Measurements from ENCODE around the gene MOB2. TPM values are rescaled to one million over a fixed set of nuclear protein-coding genes. Genes with fewer than 3 reads are reported as not detected.

The MOB2 gene
- total RNA-seq, 1 donor from 2014 or later, result 23.3 TPM

DNA sequence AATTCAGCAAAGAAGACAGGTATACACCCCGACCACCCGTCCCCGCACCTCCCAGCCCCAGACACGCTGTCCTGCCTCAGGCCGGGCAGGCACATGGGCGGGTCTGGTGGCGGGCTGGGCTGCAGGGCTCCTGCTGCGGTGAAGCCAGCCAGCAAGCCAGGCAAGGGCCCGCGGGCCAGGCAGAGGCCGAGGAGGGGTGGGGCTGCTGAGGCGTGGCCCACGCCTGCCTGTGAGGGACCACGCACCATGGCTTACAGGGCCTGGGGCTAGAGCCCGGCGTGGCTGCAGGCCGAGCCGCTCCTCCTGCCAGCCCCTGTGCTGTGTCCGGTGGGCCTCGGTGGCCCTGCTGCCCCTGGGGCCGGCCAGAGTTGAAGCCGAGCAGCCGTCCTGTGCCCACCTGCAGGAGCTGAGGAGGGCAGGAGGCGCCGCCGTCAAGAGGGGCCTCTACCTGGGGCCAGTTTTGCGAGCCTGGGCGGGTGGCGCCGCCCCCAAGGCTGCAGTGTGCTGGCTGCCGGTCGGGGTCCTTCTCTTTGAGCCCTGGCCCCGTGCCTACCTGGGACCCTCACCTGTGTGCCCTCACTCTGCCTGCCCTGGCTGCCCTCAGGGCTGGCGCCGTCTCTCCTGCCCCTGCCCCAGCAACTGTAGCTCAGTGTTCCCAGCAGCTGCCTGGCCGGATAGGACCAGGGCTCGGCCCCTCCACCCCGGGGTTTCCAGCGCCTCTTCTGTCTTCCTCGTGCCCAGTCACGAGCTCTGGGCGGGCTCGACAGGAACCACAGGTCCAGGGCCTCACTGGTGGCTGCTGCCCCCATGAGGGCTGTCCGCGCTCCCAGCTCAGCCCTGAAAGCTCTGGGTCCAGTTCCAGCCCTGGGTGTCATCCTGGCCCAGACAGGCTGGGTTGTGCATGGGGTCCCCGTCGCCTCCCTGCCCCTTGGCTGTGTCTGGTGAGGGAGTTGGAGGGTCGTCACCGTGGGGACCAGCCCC, 38.4 kb downstream of the MOB2 start:
- H3K27ac Mint-ChIP-seq, result no peak overlapping the region

DNA sequence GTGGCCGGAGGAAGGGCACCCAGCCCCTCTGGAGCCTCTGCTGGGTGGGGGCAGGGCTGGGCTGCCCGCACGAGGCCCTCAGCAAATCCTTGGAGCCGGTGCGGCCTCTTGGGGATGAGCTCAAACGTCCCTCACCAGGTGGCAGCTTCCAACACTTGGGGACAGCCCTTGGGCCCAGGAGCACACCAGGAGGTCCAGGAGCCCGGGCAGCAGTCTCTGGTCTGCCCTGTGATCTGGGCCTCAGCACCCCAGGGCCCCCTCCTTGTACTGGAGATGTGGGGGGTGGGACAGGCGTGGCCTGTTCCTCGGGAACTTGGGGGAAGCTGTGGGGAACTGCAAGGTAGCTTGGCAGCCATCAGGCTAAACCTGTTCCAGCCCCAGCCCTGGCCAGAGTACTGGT, 40.0 kb downstream of the MOB2 start:
- intact Hi-C loops (cut with micrococcal nuclease), result no loop called here
- Mint-ChIP-seq H3K4me1 (ENCODE audit: low read depth) (no peaks in the 10 kb centered on the region), H3K27me3 (ENCODE audit: low read depth) (no peaks in the 10 kb centered on the region), H3K36me3 (ENCODE audit: low read depth) (no peaks in the 10 kb centered on the region), H3K9me3 (no peaks in the 10 kb centered on the region), H3K27ac (no peak overlapping the region), H3K4me3 (ENCODE audit: low read depth) (no peak overlapping the region)
- DNase-seq (ENCODE audit: low spot score), result no peak

More for the DNA sequence above, 38.4 kb downstream of the MOB2 start:
- Mint-ChIP-seq H3K27me3 (ENCODE audit: low read depth) (no peaks in the 10 kb centered on the region), H3K36me3 (ENCODE audit: low read depth) (no peaks in the 10 kb centered on the region), H3K4me3 (ENCODE audit: low read depth) (no peak overlapping the region), H3K9me3 (no peaks in the 10 kb centered on the region), H3K4me1 (ENCODE audit: low read depth) (no peaks in the 10 kb centered on the region)
- DNase-seq (ENCODE audit: low spot score), result no peak
- intact Hi-C loops (cut with micrococcal nuclease), result no loop called here

DNA sequence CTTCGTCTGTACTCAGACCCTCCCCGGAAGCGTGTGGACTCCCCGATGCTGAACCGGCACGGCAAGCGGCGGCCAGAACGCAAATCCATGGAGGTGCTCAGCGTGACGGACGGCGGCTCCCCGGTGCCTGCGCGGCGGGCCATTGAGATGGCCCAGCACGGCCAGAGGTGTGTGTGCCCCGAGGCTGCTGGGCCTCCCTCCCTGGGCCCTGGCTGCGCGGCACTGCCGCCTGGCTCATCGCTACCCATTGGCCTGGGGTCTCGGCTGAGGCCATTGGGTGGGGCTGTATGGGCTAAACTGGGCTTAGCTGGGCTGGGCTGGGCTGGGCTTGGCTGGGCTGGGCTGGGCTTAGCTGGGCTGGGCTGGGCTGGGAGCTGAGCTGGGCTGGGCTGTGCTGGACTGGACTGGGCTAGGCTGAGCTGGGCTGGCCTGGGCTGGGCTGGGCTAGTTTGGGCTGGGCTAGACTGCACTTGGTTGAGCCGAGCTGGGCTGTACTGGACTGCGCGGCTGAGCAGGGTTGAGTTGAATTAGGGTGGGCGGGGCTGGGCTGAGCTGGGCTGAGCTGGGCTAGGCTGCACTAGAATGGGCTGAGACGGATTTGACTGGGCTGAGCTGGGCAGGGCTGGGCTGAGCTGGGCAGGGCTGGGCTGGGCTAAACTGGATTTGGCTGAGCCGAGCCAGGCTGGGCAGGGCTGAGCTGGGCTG, 40.7 kb downstream of the MOB2 start:
- Mint-ChIP-seq H3K4me3 (ENCODE audit: low read depth) (no peak overlapping the region), H3K9me3 (no peaks in the 10 kb centered on the region), H3K36me3 (ENCODE audit: low read depth) (no peaks in the 10 kb centered on the region), H3K27me3 (ENCODE audit: low read depth) (no peaks in the 10 kb centered on the region), H3K4me1 (ENCODE audit: low read depth) (no peaks in the 10 kb centered on the region), H3K27ac (no peak overlapping the region)
- DNase-seq (ENCODE audit: low spot score), result no peak
- intact Hi-C loops (cut with micrococcal nuclease), result no loop called here

DNA sequence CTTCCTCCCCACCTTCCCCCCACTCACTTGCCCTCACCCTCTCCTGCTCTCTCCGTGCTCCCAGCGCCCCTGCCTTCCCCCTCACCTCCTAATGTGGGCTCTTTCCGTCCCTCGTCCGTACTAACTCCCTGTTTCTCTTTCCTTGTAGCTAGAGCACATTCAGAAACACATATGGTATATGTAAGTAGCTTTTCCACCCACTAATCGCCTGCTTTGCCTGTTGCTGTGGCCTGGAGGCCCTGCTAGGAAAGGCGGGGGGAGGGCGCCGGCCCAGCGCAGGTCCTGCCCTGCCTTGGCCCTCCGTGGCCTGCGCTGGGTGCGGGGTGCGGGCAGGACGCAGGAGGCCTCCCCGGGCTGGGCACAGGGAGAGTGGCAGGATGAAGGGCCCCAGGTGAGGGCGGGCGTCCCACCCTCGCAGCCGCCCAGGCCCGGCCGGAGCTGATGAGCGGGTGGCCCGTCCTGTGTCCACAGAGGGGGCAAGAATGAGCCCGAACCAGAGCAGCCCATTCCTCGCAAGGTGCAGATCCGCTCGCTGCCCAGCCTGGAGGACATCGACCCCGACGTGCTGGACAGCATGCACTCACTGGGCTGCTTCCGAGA, 41.7 kb downstream of the MOB2 start:
- Mint-ChIP-seq H3K27me3 (ENCODE audit: low read depth) (no peaks in the 10 kb centered on the region), H3K4me3 (ENCODE audit: low read depth) (no peak overlapping the region), H3K36me3 (ENCODE audit: low read depth) (no peaks in the 10 kb centered on the region), H3K27ac (no peak overlapping the region), H3K4me1 (ENCODE audit: low read depth) (no peaks in the 10 kb centered on the region), H3K9me3 (no peaks in the 10 kb centered on the region)
- no peak for DNase-seq (ENCODE audit: low spot score)
- intact Hi-C loops (cut with micrococcal nuclease), result no loop called here

DNA sequence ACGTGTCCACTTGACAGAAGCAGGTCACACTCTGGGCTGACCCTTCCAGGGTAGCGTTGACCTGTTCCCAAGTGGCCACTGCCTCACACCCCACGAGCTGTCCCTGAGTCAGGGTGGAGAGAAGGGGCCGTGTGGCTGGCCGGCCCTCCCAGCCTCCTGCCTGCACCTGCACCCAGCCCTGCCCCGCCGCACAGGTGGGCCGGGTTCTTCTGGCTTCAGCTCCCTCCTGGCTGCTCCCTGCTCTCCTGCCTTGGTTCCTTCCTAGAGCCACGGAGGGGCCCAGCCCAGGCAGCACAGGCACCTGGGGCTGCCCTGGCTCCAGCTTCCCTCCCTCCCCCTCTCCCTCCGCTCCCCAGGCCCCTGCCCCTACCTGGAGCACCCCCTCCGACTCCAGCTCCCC, 42.3 kb downstream of the MOB2 start:
- Mint-ChIP-seq H3K9me3 (no peaks in the 10 kb centered on the region), H3K27ac (no peak overlapping the region), H3K4me1 (ENCODE audit: low read depth) (no peaks in the 10 kb centered on the region), H3K36me3 (ENCODE audit: low read depth) (no peaks in the 10 kb centered on the region), H3K27me3 (ENCODE audit: low read depth) (no peaks in the 10 kb centered on the region), H3K4me3 (ENCODE audit: low read depth) (no peak overlapping the region)
- DNase-seq (ENCODE audit: low spot score), result no peak
- intact Hi-C loops (cut with micrococcal nuclease), result no loop called here

DNA sequence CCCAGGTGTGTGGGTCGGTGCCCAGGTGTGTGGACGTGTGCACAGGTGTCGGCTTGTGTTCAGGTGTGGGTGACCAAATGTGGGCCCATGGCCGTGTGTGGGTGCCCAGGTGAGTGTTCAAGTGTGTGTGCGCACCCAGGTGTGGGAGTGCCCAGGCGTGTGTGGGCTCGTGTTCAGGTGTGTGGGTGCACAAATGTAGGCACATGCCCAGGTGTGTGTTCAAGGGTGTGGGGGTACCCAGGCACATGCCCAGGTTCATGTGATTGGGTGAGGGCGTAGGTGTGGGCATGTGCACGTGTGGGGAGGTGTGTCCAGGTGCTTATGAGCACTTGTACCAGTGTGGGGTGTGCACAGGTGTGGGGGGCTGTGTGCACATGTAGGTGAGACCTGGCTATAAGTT, 42.8 kb downstream of the MOB2 start:
- no peaks in the 10 kb centered on the region for H3K27me3 Mint-ChIP-seq (ENCODE audit: low read depth)
- H3K4me3 Mint-ChIP-seq (ENCODE audit: low read depth), result no peak overlapping the region
- no peaks in the 10 kb centered on the region for H3K4me1 Mint-ChIP-seq (ENCODE audit: low read depth)

DNA sequence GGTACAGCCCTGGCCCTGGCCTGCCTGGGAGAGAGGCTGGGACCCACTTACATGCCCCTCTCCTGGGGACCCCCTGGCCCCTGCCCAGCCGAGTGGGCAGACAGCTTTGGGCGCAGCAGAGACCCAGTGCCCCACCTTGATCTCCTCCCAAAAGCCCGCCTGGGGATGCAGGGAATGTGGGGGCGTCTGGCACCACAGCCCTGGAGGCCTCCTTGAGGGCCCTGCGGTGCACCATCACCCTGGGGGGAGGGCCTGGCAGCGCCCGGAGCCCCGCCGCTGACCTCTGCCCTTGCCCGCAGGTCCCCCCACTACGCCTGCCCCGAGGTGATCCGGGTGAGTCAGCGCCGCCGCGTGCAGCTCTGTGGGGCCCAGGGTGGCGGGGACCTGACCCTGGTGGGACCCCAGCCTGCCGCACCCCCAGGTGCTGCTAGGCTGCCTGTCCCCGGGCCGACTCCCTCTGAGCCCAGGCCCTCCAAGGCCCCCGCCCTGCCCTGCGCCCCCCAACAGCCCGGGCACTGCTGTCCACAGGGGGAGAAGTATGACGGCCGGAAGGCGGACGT, 43.7 kb downstream of the MOB2 start:
- intact Hi-C loops (cut with micrococcal nuclease), result no loop called here
- no peaks in the 10 kb centered on the region for H3K9me3 Mint-ChIP-seq
- H3K4me3 Mint-ChIP-seq (ENCODE audit: low read depth), result no peak overlapping the region
- no peak overlapping the region for H3K27ac Mint-ChIP-seq
- no peaks in the 10 kb centered on the region for H3K4me1 Mint-ChIP-seq (ENCODE audit: low read depth)
- H3K36me3 Mint-ChIP-seq (ENCODE audit: low read depth), result no peaks in the 10 kb centered on the region
- H3K27me3 Mint-ChIP-seq (ENCODE audit: low read depth), result no peaks in the 10 kb centered on the region
- DNase-seq (ENCODE audit: low spot score), result no peak

More for the DNA sequence above, 42.8 kb downstream of the MOB2 start:
- Mint-ChIP-seq H3K36me3 (ENCODE audit: low read depth) (no peaks in the 10 kb centered on the region), H3K27ac (no peak overlapping the region), H3K9me3 (no peaks in the 10 kb centered on the region)
- DNase-seq (ENCODE audit: low spot score), result no peak
- intact Hi-C loops (cut with micrococcal nuclease), result no loop called here

DNA sequence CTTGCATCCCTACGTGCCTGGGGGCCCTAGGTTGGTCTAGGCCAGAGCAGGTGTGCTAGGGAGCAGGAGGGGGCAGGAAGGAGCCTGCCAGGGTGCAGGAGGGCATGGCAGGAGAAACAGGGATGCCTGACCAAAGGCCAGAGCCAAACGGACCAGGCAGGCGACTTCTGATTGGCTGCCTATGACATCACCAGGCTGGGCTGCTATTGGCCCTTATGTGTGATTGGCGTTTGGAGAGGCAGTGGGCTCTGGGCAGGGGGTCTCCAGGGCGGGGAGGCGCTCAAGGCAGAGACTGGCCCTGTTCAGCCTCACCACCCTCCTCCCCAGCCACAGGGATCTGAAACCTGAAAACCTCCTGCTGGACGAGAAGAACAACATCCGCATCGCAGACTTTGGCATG, 44.4 kb downstream of the MOB2 start:
- intact Hi-C loops (cut with micrococcal nuclease), result no loop called here

DNA sequence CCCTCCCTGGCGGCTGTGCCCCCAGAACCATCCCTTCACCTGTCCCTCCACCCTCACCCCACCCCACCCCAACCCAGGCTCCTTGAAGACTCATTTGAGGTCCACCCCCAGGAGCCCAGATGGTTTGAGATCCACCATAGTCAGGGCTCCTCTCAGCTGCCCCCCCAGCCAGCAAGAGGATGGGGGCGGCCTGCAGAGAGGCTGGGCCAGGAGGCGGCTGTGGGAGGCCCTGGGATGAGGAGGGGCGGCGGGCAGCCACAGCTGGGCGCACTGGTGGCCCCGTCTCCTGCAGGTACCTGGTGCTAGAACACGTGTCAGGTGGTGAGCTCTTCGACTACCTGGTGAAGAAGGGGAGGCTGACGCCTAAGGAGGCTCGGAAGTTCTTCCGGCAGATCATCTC, 46.1 kb downstream of the MOB2 start:
- Mint-ChIP-seq H3K36me3 (ENCODE audit: low read depth) (no peaks in the 10 kb centered on the region), H3K9me3 (no peaks in the 10 kb centered on the region), H3K4me3 (ENCODE audit: low read depth) (no peak overlapping the region), H3K27ac (no peak overlapping the region), H3K27me3 (ENCODE audit: low read depth) (no peaks in the 10 kb centered on the region), H3K4me1 (ENCODE audit: low read depth) (no peaks in the 10 kb centered on the region)
- no peak for DNase-seq (ENCODE audit: low spot score)
- intact Hi-C loops (cut with micrococcal nuclease), result no loop called here

More for the DNA sequence above, 44.4 kb downstream of the MOB2 start:
- Mint-ChIP-seq H3K27ac (no peak overlapping the region), H3K4me1 (ENCODE audit: low read depth) (no peaks in the 10 kb centered on the region), H3K27me3 (ENCODE audit: low read depth) (no peaks in the 10 kb centered on the region), H3K9me3 (no peaks in the 10 kb centered on the region), H3K36me3 (ENCODE audit: low read depth) (no peaks in the 10 kb centered on the region), H3K4me3 (ENCODE audit: low read depth) (no peak overlapping the region)
- no peak for DNase-seq (ENCODE audit: low spot score)

DNA sequence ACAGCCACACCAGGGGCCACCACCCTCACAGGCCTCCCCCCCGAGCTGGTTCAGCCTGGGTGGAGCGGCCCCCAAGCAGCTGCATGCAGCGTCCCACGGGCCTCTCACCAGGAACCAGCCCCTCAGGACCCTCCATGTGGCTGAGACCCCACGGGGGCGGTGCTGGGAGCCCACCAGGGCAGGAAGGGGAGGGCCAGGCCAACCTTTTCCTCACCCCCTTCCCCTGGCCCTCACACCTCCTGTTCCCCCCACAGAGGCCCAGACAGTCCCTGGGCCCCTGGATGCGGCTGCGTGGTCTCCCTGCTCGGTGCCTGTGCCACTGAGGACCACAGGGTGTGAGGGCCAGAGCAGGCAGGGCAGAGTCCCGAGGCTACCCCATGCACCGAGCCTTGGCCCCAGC, 46.5 kb downstream of the MOB2 start:
- DNase-seq (ENCODE audit: low spot score), result no peak
- Mint-ChIP-seq H3K36me3 (ENCODE audit: low read depth) (no peaks in the 10 kb centered on the region), H3K27ac (no peak overlapping the region), H3K27me3 (ENCODE audit: low read depth) (no peaks in the 10 kb centered on the region), H3K4me3 (ENCODE audit: low read depth) (no peak overlapping the region), H3K4me1 (ENCODE audit: low read depth) (no peaks in the 10 kb centered on the region), H3K9me3 (no peaks in the 10 kb centered on the region)
- intact Hi-C loops (cut with micrococcal nuclease), result no loop called here

DNA sequence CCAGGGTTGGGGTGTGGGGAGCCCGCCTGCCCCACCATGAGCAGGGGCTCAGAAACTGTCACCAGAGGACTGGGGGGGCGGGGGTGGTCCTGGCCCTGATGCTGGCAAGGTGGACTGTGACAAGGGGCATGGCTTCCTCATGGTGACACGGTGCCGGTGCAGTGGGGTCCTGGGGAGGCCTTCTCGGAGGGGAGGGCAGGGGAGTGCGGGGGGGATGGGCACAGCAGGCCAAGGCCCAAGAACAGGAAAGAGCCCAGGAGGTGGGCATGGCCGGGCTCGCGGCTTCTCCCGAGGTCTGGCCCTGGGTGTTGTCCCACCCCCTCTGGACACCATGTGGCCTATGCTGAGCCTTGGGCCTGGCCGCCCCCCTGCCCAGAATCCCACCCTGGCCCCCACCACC, 47.2 kb downstream of the MOB2 start:
- Mint-ChIP-seq H3K36me3 (ENCODE audit: low read depth) (no peaks in the 10 kb centered on the region), H3K4me3 (ENCODE audit: low read depth) (no peak overlapping the region), H3K4me1 (ENCODE audit: low read depth) (no peaks in the 10 kb centered on the region), H3K9me3 (no peaks in the 10 kb centered on the region), H3K27me3 (ENCODE audit: low read depth) (no peaks in the 10 kb centered on the region), H3K27ac (no peak overlapping the region)
- intact Hi-C loops (cut with micrococcal nuclease), result no loop called here
- DNase-seq (ENCODE audit: low spot score), result no peak

DNA sequence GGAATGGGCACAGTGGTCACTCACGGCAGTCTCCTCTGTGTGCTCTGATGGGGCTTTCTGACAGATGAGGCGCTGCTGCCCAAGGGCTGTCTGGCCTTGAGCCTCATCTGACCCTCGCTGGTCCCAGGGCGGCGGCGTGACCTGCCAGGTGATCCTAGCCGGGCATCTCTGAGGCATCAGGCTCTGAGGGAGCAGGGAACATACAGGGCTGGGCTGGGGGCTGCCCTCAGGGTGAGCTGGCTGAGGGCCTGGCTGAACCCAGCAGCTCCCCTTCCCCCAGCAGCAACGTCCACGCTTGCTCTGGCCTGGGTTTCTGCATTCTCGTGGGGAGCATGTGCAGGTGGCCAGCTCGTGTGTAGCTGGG, 47.6 kb downstream of the MOB2 start:
- intact Hi-C loops (cut with micrococcal nuclease), result no loop called here
- Mint-ChIP-seq H3K36me3 (ENCODE audit: low read depth) (no peaks in the 10 kb centered on the region), H3K4me1 (ENCODE audit: low read depth) (no peaks in the 10 kb centered on the region), H3K9me3 (no peaks in the 10 kb centered on the region), H3K27ac (no peak overlapping the region), H3K4me3 (ENCODE audit: low read depth) (no peak overlapping the region), H3K27me3 (ENCODE audit: low read depth) (no peaks in the 10 kb centered on the region)
- DNase-seq (ENCODE audit: low spot score), result no peak

Measured in activated T-helper 2 cell treated with anti-CD3 and anti-CD28 coated beads, Interferon-gamma antibody, Interleukin-2, Interleukin-4, amounts not matched to agents 10 μg/mL and 5 μg/mL and 100 μg/mL, durations not matched to agents 14 hours and 24 hours and 36 hours (primary cell).